Caco-2 (cell line): Measurements from ENCODE around the gene CA6. TPM values are rescaled to one million over a fixed set of nuclear protein-coding genes. Genes with fewer than 3 reads are reported as not detected.

Source experiments
- BruUV-seq: library from RNA; stranded (reverse); fragments of 400-500 nt; replicated peaks from 2 replicates; lab custom pipeline; 2021; lab: Mats Ljungman, UMichigan
- CTCF ChIA-PET: fragments of 300-600 bp; sonication (Branson Sonifier 250); formaldehyde crosslinking; loops from one replicate; lab custom pipeline; 2022; ENCODE audit warnings: antibody characterized with exemption; lab: Charles Lee
- POLR2A ChIA-PET: fragments of 300-600 bp; sonication (Branson Sonifier 250); formaldehyde crosslinking; loops from one replicate; lab custom pipeline; 2022; ENCODE audit warnings: antibody characterized with exemption; lab: Charles Lee
- DNase-seq, 2 experiments: peaks; one replicate each; pipeline versions ENCODE4 v3.0.0 to v3.0.0-alpha.2; 2020 to 2022
- H3K27me3 ChIP-seq: replicated peaks from 2 replicates; pipeline ENCODE4 v1.6.0; 2011; ENCODE audit warnings: low read length; ENCODE audit not compliant: control insufficient read depth, insufficient read depth
- H3K36me3 ChIP-seq: 2 replicates; pipeline ENCODE4 v1.5.1; 2011; ENCODE audit warnings: low read length; ENCODE audit not compliant: control insufficient read depth, insufficient read depth
- H3K4me1 ChIP-seq: fragments of 250-450 bp; sonication (Bioruptor Pico); 2 replicates; pipeline ENCODE4 v1.5.1; 2020; ENCODE audit warnings: mild to moderate bottlenecking
- H3K4me3 ChIP-seq: 2 replicates; pipeline ENCODE4 v1.5.1; 2011; ENCODE audit warnings: low read depth, mild to moderate bottlenecking, control low read depth, low read length
- H3K9me3 ChIP-seq: fragments of 250-450 bp; sonication (Bioruptor Pico); 2 replicates; pipeline ENCODE4 v1.5.1; 2020; ENCODE audit warnings: mild to moderate bottlenecking, moderate library complexity
- H3K27ac Mint-ChIP-seq: one replicate; pipeline ENCODE4 v1.8.0; 2022; ENCODE audit warnings: mixed read lengths; ENCODE audit not compliant: unreplicated experiment
- H3K27me3 Mint-ChIP-seq: one replicate; pipeline ENCODE4 v1.8.0; 2022; ENCODE audit warnings: mixed read lengths; ENCODE audit not compliant: insufficient read depth, unreplicated experiment
- H3K36me3 Mint-ChIP-seq: one replicate; pipeline ENCODE4 v1.8.0; 2022; ENCODE audit warnings: mild to moderate bottlenecking, mixed read lengths; ENCODE audit not compliant: insufficient read depth, unreplicated experiment
- H3K4me1 Mint-ChIP-seq: one replicate; pipeline ENCODE4 v1.8.0; 2022; ENCODE audit warnings: low read depth, mixed read lengths; ENCODE audit not compliant: unreplicated experiment
- H3K4me3 Mint-ChIP-seq: one replicate; pipeline ENCODE4 v1.8.0; 2022; ENCODE audit warnings: mild to moderate bottlenecking, moderate library complexity, mixed read lengths; ENCODE audit not compliant: unreplicated experiment
- H3K9me3 Mint-ChIP-seq: one replicate; pipeline ENCODE4 v1.8.0; 2022; ENCODE audit warnings: mixed read lengths; ENCODE audit not compliant: unreplicated experiment
- intact Hi-C: fragments of 100-400 bp; cut with micrococcal nuclease; formaldehyde crosslinking; loops from one replicate; pipeline ENCODE4 v1.10.0; 2022; ENCODE audit not compliant: unreplicated experiment
- total RNA-seq: library from RNA; stranded (reverse); gene quantifications from 2 replicates; pipeline ENCODE4 v1.2.3, GENCODE V29; 2022
- TF ChIP-seq, protein P1 (sequence below), 2 experiments: fragments of 200-600 bp in 1 of 2; IDR thresholded peaks; 1 replicate in 1 of 2; 2 replicates in 1 of 2; pipeline versions ENCODE4 v1.5.1 to v1.8.0; 2011 to 2022; ENCODE audit warnings: antibody characterized with exemption in 1 of 2, control low read depth in 1 of 2, inconsistent platforms in 1 of 2, low read depth in 1 of 2, low read length in 1 of 2, mild to moderate bottlenecking in 1 of 2, moderate library complexity in 1 of 2; ENCODE audit not compliant: insufficient read depth in 1 of 2, severe bottlenecking in 1 of 2, unreplicated experiment in 1 of 2

CA6 gene
- total RNA-seq, 1 experiment from 2014 or later, result not detected

DNA sequence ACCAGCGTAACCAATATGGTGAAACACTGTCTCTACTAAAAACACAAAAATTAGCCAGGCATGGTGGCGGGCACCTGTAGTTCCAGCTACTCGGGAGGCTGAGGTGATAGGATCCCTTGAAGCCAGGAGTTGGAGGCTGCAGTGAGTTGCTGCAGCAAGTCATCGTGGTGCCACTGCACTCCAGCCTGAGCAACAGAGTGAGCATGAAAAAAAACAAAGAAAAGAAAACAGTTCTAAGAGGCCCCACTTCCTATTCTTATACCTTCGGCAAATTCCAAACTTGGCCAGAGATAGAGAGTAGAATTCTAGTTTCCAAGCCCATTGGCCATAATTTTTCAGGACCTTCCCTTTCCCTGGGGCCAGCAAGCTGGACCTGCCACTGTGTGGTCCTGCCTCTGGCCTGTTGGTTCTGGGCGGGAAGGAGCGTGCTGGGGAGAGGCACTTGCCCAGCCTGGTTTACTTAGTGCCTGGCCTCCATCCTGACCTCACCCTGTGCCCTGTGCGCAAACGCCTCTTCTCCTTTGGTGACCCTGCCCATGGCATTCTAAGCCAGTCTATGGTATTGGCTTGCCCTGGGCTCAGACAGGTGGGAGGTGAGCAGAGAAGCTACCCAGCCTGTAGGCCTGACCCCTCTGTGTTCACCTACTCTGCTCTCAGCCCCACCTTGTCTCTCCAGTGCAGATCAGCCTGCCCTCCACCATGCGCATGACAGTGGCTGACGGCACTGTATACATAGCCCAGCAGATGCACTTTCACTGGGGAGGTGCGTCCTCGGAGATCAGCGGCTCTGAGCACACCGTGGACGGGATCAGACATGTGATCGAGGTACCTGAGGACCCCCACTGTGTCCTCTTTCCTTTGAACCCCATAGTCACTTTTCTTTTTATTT is 11.0 kb downstream of the CA6 start:
- no peak overlapping the region for H3K4me3 ChIP-seq
- no peaks in the 10 kb centered on the region for H3K27me3 Mint-ChIP-seq
- no peaks in the 10 kb centered on the region for H3K36me3 Mint-ChIP-seq
- H3K27ac Mint-ChIP-seq, result no peak overlapping the region
- no peak overlapping the region for H3K4me3 Mint-ChIP-seq
- no peak for DNase-seq
- H3K36me3 ChIP-seq, result no peaks in the 10 kb centered on the region
- TF ChIP-seq, protein P1, sequence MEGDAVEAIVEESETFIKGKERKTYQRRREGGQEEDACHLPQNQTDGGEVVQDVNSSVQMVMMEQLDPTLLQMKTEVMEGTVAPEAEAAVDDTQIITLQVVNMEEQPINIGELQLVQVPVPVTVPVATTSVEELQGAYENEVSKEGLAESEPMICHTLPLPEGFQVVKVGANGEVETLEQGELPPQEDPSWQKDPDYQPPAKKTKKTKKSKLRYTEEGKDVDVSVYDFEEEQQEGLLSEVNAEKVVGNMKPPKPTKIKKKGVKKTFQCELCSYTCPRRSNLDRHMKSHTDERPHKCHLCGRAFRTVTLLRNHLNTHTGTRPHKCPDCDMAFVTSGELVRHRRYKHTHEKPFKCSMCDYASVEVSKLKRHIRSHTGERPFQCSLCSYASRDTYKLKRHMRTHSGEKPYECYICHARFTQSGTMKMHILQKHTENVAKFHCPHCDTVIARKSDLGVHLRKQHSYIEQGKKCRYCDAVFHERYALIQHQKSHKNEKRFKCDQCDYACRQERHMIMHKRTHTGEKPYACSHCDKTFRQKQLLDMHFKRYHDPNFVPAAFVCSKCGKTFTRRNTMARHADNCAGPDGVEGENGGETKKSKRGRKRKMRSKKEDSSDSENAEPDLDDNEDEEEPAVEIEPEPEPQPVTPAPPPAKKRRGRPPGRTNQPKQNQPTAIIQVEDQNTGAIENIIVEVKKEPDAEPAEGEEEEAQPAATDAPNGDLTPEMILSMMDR (IDR thresholded peaks at IDR 0.05; ENCODE audit: insufficient read depth in 1 of 2, low read depth in 1 of 2, low read length in 1 of 2, severe bottlenecking in 1 of 2, unreplicated experiment in 1 of 2), result no peak
- ChIA-PET CTCF (no interaction called here), POLR2A (no interaction called here)
- H3K27me3 ChIP-seq, result no peaks in the 10 kb centered on the region
- H3K9me3 ChIP-seq, result no peaks in the 10 kb centered on the region
- intact Hi-C loops, result no loop called here
- H3K9me3 Mint-ChIP-seq, result no peaks in the 10 kb centered on the region
- BruUV-seq, result no TSS peak
- H3K4me1 ChIP-seq, result no peaks in the 10 kb centered on the region
- no peaks in the 10 kb centered on the region for H3K4me1 Mint-ChIP-seq

DNA sequence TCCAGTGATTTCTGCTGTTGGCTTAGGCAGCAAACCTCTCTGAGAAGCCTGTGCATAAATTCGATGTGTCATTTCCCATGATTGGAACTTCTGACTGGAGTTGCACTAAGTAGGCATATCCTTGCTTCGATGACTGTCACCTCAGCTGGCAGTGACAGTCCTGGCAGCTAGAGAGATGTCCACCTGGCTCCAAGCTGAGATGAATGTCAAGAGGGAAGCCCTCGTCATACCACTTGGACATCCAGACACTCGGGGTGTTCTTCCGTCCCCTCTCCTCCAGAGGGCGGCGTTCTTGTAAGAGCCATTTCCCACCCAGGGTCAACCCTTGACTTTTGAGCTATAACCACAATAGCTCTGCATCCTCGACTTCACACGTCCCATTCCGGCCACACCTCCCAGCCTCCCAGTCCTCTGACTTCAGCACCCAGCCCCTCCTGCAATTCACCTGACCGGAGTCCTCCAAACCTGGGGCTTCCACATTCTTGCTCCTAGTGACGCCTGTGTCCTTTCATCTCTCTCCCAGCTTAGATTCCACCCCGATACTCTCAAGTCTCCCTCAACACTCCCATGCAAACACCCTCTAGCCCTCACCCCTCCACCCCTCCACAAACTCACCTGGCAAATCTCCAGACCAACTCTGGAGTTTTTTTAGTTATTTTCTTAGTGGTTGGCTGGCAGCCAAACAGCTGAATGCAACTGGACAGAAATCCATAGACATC is 17.3 kb downstream of the CA6 start:
- H3K36me3 ChIP-seq, result no peaks in the 10 kb centered on the region
- peaks cover 17% of the 10 kb centered on the region for H3K4me1 Mint-ChIP-seq
- 0 out of 2 replicates have a peak, but pooled peaks cover 8% of the 10 kb centered on the region for H3K4me1 ChIP-seq
- peak; percentile 76 to 85 for DNase-seq
- H3K27me3 Mint-ChIP-seq, result no peaks in the 10 kb centered on the region
- no peak overlapping the region for H3K4me3 Mint-ChIP-seq
- POLR2A ChIA-PET, result interaction anchor here (0.8 kb wide), 1 partner anchor 84 kb away, joined by 3 read pairs; the partner anchor contains the start of gene ENO1
- H3K27ac Mint-ChIP-seq, result no peak overlapping the region
- CTCF ChIA-PET, result interaction anchor here (0.6 to 2.5 kb wide), 18 partner anchors 17 to 254 kb away, joined by 3 to 64 read pairs (median 4); no protein-coding TSS in a partner anchor
- H3K36me3 Mint-ChIP-seq, result no peaks in the 10 kb centered on the region
- H3K9me3 Mint-ChIP-seq, result no peaks in the 10 kb centered on the region
- no peaks in the 10 kb centered on the region for H3K27me3 ChIP-seq
- BruUV-seq, result no TSS peak
- no peak overlapping the region for H3K4me3 ChIP-seq
- TF ChIP-seq, protein P1 (IDR thresholded peaks at IDR 0.05; ENCODE audit: insufficient read depth in 1 of 2, low read depth in 1 of 2, low read length in 1 of 2, severe bottlenecking in 1 of 2, unreplicated experiment in 1 of 2), result peak; percentile 11 to 66
- H3K9me3 ChIP-seq, result no peaks in the 10 kb centered on the region
- intact Hi-C loops, result loop anchor here (2.0 to 5.0 kb wide), 3 partner anchors 26 to 78 kb away; no protein-coding TSS in a partner anchor

DNA sequence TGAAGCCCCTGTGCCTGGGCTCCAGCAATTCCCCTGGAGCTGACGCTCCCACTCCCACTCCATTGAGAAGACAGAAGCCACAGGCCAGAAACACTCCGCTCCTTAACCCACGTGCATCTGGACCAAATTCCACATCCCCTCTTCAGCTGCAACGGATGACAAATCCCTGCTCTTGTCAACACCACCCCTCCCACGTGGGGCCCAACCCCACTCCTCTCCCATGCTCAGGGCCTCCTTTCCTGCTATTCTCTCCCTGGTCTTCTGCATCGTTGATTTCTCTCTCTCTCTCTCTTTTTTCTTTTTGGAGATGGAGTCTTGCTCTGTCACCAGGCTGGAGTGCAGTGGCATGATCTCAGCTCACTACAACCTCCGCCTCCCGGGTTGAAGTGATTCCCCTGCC is 18.3 kb downstream of the CA6 start:
- H3K27ac Mint-ChIP-seq, result peak overlapping the region; percentile 42
- POLR2A ChIA-PET, result no interaction called here
- CTCF ChIA-PET, result interaction anchor here (0.7 to 2.5 kb wide), 3 partner anchors 26 to 253 kb away, joined by 6 to 64 read pairs (median 8); no protein-coding TSS in a partner anchor
- Histone ChIP-seq H3K4me3 (no peak overlapping the region), H3K36me3 (no peaks in the 10 kb centered on the region), H3K9me3 (no peaks in the 10 kb centered on the region), H3K4me1 (0 out of 2 replicates have a peak, but pooled peaks cover 8% of the 10 kb centered on the region), H3K27me3 (no peaks in the 10 kb centered on the region)
- intact Hi-C loops, result loop anchor here (2.0 to 5.0 kb wide), 3 partner anchors 25 to 79 kb away; no protein-coding TSS in a partner anchor
- no peaks in the 10 kb centered on the region for H3K36me3 Mint-ChIP-seq
- TF ChIP-seq, protein P1 (IDR thresholded peaks at IDR 0.05; ENCODE audit: insufficient read depth in 1 of 2, low read depth in 1 of 2, low read length in 1 of 2, severe bottlenecking in 1 of 2, unreplicated experiment in 1 of 2), result no peak
- no peaks in the 10 kb centered on the region for H3K27me3 Mint-ChIP-seq
- BruUV-seq, result no TSS peak
- H3K9me3 Mint-ChIP-seq, result no peaks in the 10 kb centered on the region
- H3K4me1 Mint-ChIP-seq, result peaks cover 17% of the 10 kb centered on the region
- H3K4me3 Mint-ChIP-seq, result no peak overlapping the region
- no peak for DNase-seq
